GM19397 (cell line): ENCODE measurements around the gene LTBP2.

Experiments used
- ATAC-seq: cut with Tn5 transposase; IDR thresholded peaks from one replicate; pipeline ENCODE4 v1.9.1; 2021; ENCODE audit warnings: mild to moderate bottlenecking, moderate library complexity; ENCODE audit not compliant: unreplicated experiment

Gene LTBP2

DNA sequence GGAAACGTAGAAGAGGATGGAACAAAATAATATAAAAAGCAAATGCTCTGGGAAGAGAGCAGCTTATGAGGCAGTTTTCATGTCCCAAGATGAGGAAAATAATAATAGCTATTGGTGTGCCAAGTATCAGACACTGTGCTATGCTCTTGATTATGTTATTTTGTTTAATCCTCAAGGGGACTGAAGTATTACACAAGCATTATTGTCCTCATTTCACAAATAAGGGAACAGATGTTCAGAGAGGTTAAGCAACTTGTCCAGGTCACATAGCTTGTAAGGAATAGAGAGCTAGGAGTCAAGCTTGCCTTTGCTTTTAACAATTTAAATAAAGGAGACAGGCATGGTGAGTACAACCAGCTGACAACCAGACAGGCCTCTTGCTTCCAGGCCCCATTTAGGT, 26.9 kb upstream of the LTBP2 start:
- no peak for ATAC-seq

GRCh38 chr14:74638066-74638465, 26.0 kb upstream of the LTBP2 start:
- no peak for ATAC-seq

DNA sequence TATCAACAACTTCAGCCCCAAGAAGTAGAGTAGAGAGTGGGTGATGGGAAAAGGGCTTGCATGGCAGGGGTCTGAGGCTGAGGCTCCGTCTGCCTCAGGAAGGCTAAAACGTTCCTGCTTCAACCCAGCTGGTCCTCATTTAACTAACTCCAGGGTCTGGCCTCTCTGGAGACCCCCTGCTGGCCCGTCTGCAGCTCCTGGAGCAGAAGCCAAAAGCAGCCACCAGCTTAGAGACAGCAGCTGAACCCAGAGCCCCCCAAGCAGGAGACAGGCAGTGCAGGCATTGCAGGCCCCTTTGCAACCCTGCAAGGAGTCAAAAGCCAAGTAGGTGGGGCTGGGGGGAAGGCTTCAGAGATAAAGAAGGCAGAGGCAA, 25.1 kb upstream of the LTBP2 start:
- no peak for ATAC-seq

DNA sequence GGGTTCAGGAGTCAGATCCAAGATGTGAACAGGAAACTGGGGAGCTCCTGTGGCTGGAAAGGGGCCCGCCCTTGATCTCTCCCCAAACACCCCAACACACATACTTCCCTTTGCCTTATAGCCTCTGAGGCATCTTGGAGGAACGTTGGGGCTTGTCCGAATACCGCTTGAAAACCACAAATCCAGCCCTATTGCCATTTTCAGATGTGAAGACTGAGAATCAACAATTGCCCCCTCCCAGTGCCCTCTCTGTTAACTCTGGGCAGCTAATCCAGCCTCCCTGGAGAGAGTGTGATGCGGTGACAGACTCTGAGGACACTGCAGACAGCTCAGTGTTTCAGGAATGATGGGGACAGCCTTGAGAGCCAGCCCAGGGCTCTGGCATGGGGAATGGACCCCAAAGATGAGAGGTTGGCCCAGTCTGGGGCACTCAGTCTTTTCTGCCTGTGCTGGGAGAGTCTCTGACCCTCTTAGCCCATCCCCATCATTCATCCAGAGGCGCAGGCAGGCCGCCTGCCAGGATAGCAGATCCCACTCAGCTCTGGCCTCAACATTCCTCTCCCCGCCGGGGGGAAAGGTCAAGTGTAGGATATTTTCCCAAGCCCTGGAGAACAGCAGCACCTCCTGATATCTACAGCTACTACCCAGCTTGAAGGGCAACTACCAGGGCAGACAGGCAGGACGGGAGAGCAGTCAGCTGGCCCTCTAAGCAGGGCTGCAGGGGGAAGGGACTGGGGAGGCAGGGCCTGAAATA, 24.6 kb upstream of the LTBP2 start:
- no peak for ATAC-seq

DNA sequence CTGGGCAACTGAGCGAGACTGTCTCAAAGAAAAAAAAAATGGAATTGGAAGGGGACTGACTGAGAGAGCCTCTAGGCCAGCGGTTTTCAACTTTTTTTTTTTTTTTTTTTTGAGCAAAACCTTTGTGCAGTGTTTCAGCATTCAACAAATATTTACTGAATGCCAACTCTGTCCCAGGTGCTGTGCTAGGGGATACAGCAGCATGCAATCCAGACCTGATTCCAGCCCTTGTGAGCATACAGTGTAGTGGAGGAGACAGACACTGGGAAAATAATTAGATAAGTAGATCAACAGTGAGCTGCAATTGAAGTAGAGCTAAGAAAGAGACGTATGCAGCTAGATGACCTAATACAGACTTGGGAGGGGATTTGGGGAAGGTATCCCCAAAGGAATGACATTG, 23.8 kb upstream of the LTBP2 start:
- no peak for ATAC-seq

GRCh38 chr14:74634964-74635363, 22.9 kb upstream of the LTBP2 start:
- ATAC-seq: no peak

DNA sequence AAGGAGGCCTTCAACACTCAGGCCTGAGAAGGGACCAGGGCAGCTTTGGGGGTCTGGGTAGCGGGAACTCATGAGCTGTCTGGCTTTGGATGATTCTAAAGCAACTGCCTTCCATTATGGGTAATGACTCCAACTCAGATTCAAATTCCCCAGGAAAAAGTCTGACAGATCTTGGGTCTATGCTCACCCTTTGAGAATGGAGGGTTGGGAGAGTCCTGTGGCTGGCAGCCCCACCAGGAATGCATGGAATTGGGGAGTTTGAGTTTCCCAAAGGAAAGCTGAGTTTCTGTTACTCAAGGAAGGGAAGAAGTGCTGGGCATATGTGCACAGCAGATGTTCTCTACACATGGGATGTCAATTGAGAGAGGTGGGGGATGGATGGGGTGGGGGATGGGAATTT, 22.4 kb upstream of the LTBP2 start:
- no peak for ATAC-seq

GRCh38 chr14:74630881-74631690, 19.0 kb upstream of the LTBP2 start:
- ATAC-seq: no peak

GRCh38 chr14:74628418-74628817, 16.4 kb upstream of the LTBP2 start:
- ATAC-seq: no peak

GRCh38 chr14:74627076-74627475, 15.0 kb upstream of the LTBP2 start:
- ATAC-seq: no peak

- ATAC-seq: no peak
Observed at GRCh38 chr14:74622257-74622656, 10.2 kb upstream of the LTBP2 start.

- ATAC-seq: no peak
Observed at GRCh38 chr14:74621556-74621955, 9.5 kb upstream of the LTBP2 start.

DNA sequence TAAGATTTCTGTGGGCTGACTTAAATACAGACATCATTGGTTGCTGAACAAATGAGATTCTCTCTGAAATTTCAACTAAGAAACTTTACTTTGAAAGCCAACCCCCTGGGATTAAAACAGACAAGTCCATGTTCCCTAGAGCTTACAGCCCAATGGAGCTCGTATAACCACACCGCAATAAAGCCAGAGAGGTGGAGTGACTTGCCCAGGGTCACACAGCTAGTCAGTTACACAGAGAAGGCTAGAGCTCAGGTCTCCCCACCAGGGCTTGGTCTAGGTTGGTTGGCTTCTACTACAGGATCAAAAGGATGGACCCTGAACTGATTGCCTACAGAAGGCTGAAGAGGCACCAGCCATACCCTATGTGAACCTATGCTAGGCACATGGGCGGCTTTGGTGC, 8.9 kb upstream of the LTBP2 start:
- ATAC-seq: no peak

DNA sequence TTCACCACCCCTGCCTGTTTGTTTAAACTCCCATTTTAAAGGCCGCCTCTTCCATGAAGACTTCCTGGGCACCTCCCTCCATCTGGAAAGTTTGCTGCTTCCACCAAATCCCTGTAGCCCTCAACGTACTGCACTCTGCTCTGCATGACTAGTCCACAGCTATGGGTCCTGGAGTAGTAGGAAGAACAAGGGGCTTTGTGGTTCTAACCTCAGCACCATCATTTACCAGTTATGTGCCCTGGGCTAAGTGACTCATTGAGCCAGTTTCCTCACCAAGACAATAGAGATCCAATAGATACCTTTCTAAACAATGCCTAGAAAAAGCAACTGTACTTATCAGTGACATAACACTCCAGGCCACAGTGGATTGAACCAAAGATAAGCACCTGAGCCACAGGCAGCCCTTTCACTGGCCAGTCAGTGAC, 8.5 kb upstream of the LTBP2 start:
- ATAC-seq: no peak

- no peak for ATAC-seq
Observed at GRCh38 chr14:74619672-74620131, 7.7 kb upstream of the LTBP2 start.

- no peak for ATAC-seq
Observed at GRCh38 chr14:74618078-74618952, 6.3 kb upstream of the LTBP2 start.

DNA sequence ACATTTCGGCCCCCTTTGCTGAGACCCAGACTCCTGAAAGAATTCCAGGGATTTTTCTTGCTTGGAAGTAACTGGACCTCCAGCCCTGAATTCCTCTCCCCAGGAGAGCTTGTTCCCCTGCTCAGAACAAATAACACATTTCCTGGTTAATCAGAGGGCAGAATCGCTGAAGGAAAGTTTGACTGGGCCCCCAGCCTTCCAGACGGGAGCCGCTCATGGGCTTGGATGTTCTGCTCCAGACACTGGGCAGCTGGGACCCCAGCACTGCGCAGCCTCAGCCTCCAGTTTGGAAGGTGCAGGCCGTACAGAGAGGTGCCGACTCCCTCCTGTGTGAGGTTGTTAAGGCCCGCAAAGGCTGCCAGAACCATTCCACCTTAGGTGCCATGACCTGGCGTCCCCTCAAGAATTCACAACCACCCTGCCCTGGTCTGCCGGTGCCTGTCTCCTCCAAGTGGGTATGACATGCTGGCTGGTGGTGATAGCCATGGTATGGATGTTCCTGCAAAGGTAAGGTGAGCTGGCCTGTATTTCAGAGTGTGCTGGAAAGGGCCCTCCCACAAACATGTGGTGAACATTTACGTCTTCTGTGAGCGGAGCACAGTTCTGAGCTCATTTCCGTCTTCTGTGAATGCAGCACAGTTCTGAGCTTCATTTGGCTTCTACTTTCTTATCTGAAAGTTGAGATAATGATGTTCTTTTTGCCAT, 5.1 kb upstream of the LTBP2 start:
- ATAC-seq: no peak

DNA sequence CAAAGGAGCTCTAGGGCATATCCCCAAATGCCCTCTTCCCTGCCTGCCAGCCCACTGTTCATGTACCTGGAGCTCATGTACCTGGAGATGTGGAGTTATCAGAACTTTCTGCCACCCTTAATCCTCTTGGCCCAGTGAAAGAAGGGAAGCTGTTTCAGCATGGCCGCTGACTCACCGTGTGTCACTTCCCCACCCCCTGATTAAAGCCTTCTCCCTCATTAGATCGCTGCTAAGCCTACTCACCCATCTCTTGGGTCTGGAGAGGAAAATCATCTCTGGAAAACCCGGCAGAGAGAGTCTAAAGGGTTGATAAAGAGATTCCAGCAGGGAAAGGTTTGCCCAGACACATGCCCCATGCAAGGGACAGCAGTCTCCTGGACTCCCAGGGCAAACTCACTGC, 4.5 kb upstream of the LTBP2 start:
- ATAC-seq: no peak

DNA sequence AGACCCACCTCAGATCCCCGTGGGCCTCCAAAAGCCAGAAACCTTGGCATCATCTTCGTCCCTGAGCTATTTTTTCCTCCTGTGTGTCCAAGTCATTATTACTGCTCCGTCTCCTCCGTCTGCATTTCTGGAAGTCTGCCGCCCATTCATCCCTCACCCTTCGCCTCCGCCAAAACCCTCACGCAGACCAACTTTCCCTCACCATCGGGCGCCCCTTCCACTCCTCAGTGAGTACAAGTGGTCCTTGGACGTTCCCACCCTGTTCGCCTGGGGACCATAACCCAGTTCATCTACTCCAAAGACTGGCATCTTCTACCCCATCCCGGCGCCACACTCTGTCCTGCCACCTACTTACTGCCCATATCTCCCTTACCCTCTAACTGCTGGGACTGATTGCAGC, 3.7 kb upstream of the LTBP2 start:
- ATAC-seq: no peak
